Fibroblast of gingiva (primary cell): ENCODE data around the gene CACHD1.

ENCODE experiments used
- DNase-seq: peaks from one replicate; pipeline ENCODE4 v3.0.0-alpha.2; 2011; ENCODE audit warnings: low read depth

The CACHD1 gene

DNA sequence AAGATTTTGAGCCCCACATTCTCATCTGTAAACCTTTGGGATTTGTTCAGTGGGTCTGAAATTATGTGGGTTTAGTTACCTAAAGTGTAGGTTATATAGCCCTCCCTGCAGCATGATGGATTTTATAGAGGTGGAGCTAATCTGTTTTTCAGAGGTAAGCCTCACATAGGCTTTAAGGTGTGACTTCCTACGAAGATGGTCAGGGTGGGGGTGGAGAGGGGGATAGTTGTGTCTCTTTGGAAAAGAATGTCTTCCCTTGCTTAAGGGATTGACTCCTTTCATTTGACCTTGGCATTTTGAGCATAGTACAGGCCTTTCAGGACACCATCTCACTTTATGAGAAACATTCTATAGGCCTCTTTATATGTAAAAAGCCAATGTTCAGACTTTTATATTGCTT is 3.4 kb downstream of the CACHD1 start:
- DNase-seq, result no peak

GRCh38 chr1:64474133-64474532 is 4.2 kb downstream of the CACHD1 start:
- no peak for DNase-seq

DNA sequence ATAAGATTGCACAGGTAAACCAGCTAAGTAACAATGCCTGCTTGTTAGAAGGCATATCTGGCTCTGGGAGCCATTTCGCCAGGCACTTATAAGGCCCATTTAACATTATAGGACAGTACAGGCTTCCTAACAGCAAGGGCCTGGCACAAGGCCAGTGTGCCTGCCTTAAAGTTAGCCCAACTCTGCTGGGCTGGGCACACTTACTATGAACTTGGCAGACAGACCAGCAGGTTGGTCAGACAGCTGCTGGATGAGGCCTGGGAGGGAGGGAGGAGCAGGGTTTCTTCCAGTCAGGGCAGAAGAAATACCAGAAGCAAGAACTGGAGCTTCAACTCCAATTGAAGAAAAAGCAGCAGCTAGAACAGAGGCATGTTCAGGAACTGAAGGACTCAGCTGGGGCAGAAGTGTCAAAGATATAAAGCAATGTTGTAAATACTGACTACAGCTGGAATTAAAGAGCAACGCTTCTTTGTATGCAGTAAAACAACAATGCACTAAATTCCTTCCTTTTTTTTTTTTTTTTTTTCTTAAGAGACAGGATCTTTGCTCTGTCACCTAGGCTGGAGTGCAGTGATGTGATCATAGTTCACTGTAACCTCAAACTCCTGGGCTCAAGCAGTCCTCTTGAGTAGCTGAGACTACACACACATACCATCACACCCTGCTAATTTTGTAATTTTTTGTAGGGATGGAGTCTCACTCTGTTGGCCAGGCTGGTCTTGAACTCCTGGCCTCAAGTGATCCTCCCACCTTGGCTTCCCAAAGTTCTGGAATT is 4.9 kb downstream of the CACHD1 start:
- DNase-seq, result peak; percentile 14

- DNase-seq, result peak; percentile 56
Measured at GRCh38 chr1:64476251-64476952, 6.5 kb downstream of the CACHD1 start.

GRCh38 chr1:64478594-64479470 is 8.9 kb downstream of the CACHD1 start:
- DNase-seq, result no peak

- DNase-seq, result no peak
Measured at GRCh38 chr1:64479874-64480273, 9.9 kb downstream of the CACHD1 start.

- no peak for DNase-seq
Measured at GRCh38 chr1:64480999-64481772, 11.3 kb downstream of the CACHD1 start.

GRCh38 chr1:64482128-64482527 is 12.2 kb downstream of the CACHD1 start:
- DNase-seq, result no peak

DNA sequence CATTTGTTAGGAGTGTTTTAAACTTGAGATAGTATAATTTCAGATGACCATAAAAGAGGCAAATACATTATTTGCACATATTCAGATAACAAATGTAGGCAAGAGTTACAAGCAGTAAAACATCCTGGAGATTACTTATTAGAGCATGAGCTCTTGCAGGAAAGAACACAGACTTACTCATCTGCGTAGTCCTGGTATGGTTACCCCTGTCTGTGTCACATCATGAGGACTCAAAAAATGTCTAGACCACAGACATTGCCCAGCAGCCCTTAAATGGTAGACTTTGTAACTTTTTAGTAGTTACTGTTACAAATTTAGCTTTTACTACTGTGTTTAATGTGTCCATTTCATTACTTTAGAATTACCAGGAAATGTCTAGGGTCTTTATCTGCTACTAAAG is 12.8 kb downstream of the CACHD1 start:
- no peak for DNase-seq

DNA sequence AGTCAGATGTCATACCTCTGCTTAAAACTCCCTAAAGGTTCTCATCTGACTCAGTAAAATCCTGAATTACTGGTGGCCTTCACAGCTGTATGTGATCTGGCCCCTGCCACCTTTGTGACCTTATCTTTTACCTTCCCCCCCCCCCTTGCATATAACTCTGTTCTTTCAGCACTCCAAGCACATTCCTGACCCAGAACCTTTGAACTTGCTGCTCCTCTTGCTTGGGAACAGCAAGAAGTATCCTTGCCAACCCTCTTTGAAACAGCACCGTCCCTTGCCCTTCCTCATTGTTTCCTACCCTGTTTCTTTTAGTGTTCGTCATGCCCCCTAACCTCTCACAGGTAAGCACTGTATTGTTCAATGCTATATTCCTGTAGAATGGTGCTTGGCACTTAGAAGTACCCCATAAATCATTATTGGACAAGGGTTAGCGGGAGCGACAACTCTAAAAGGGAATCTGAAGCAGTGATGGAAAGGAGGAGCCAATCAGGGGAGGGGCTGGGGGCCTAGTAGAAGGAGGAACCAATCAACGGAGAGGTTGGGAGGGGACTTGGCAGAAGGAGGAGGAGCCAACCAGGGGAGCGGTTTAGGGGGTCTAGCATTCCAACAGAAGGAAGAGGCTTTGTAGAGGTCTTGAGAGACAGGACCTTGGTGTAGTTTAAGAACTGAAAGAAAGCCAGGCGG is 13.9 kb downstream of the CACHD1 start:
- DNase-seq, result no peak

DNA sequence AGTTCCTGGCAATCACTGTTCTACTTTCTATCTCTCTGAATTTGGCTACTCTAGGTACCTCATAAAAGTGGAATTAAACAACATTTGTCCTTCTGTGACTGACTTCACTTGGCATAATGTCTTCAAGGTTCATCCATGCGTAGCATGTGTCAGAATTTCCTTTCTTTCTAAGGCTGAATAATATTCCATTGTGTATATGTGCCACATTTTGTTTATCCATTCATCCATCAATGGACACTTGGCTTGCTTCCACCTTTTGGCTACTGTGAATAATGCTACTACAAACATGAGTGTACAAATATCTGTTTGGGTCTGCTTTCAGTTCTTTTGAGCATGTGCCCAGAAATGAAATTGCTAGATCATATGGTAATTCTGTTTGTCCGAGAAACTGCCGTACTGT is 14.7 kb downstream of the CACHD1 start:
- DNase-seq, result peak; percentile 71

- no peak for DNase-seq
Measured at GRCh38 chr1:64486193-64486592, 16.3 kb downstream of the CACHD1 start.

DNA sequence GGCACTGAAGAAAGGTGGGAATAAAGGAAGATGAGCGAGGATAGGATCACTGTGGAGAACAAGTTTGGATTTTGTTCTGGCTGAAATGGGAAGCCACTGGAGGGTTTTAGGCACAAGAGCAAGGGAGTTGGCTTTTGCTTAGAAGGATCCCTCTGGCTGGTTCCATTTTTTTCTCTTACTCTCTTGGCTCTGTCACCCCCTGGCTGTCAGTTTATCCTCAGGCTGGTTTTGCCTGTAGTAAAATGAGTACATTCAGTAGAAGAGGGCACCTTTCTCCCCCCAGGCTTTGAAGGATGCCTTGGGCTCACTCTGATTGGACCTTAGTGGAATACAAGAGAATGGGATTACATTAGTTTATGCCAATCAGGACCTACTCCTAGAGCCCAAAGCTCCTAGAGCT is 17.1 kb downstream of the CACHD1 start:
- DNase-seq, result no peak

- no peak for DNase-seq
Measured at GRCh38 chr1:64488862-64489261, 18.9 kb downstream of the CACHD1 start.

DNA sequence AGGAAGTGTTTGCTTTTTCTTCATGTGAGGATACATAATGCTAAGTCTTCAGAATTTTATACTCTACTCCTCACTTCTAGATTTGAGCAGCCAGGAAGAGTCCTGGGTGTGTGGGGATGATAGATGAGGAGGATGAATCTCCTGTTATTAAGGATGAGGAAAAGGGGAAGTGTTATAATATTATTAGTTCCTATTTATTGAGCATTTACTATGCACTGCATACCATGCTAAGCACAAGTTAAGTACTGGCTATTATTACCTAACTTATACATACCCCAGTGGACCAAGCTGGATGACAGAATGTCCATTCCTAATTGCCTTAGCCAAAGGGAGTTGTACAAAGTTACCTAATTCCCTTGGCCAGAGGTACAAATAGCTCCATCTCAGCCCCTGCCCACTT is 19.8 kb downstream of the CACHD1 start:
- no peak for DNase-seq

- DNase-seq, result peak; percentile 6
Measured at GRCh38 chr1:64490213-64490818, 20.4 kb downstream of the CACHD1 start.

DNA sequence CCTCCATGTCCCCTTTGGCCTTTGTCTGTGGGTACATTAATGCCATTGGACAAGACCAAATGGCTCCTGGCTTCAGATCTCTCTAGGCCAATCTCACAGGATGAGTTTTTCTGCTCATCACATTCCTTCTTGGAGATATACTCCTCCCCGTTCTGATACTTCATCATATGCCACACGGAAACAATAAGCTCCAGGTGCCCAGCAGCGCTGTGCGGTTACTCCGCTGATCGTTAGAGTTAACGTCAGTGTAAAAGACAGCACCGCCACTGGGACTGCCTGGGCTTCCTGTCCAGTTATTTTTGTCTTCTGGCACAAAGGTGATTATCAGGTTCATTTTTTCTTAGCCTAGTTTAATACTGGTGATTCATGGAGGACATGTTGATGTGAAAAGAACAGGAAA is 22.5 kb downstream of the CACHD1 start:
- DNase-seq, result no peak

GRCh38 chr1:64493831-64494230 is 23.9 kb downstream of the CACHD1 start:
- no peak for DNase-seq

GRCh38 chr1:64494659-64495058 is 24.7 kb downstream of the CACHD1 start:
- no peak for DNase-seq

DNA sequence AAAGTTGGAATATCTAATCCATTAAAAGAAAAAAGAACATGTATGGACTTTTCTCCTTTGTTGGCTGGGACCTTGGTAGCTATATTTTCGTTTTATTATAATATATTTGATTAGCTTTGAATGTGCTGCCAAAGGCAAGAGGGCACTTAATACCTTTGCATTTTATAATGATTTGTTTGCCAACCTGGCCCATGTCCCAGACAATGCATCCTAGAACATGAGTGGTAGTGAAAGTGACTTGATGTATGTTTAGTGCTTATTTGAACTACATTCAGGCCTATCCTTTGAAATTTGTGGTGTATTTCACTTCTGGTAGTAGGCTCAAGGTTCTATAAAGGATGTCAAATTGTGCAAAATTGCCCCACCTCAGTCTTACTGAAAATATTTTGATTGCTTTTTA is 25.9 kb downstream of the CACHD1 start:
- DNase-seq, result no peak

DNA sequence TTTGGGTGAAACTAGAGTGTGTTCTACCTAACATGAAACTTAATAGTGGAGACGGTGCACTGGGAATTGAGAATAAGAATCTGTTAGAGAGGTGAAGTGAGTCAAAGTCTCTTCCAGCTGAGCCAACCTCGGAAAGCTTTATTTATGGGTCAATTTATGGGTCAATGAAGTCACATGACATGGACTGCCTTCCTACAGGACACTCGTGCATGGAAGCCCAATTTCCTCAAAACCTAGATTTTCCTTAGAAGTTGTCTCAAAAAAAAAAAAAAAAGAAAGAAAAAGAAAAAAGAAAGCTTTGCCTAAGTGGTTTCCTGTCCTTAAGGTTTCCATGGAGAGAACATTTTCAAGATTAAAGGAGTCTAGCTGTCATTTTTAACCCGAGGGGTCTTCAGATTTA is 26.7 kb downstream of the CACHD1 start:
- no peak for DNase-seq
